Suprapubic skin (tissue), 4 donors: ENCODE data around the gene SLC16A3.

Experiments
- CTCF ChIP-seq, 2 donors: fragments of 200-600 bp in 1 of 2; fragments of 450-650 bp in 1 of 2; sonication (generic) in 1 of 2; IDR thresholded peaks; one replicate each; pipeline ENCODE4 v1.5.1; 2016 to 2019; ENCODE audit warnings: antibody characterized with exemption in 2 of 2, mild to moderate bottlenecking in 1 of 2, moderate library complexity in 1 of 2
- POLR2A ChIP-seq, 2 donors: fragments of 450-650 bp; IDR thresholded peaks; one replicate each; pipeline ENCODE4 v1.6.1; 2017; ENCODE audit warnings: antibody characterized with exemption in 2 of 2, mild to moderate bottlenecking in 2 of 2, moderate library complexity in 2 of 2
- POLR2AphosphoS5 ChIP-seq, 3 donors: sonication (generic); formaldehyde crosslinking; IDR thresholded peaks; one replicate each; pipeline ENCODE4 v1.6.1; 2017; ENCODE audit warnings: antibody characterized with exemption in 3 of 3

GRCh38 chr17:82229698-82230608 is 1.1 kb downstream of the SLC16A3 start:
- TF ChIP-seq CTCF (IDR thresholded peaks at IDR 0.05) (no peak), POLR2AphosphoS5 (IDR thresholded peaks at IDR 0.05) (no peak), POLR2A (IDR thresholded peaks at IDR 0.05) (no peak)
